ENCODE measurements around the gene NDUFS7.

- TF ChIP-seq CTCF (conservative IDR thresholded peaks at IDR 0.05; ENCODE audit: low read length) (no peak), EZH2phosphoT487 (IDR thresholded peaks at IDR 0.05; ENCODE audit: borderline replicate concordance, low read depth, low read length) (no peak)
Observed at GRCh38 chr19:1386945-1387683, 3.4 kb downstream of the NDUFS7 start.
